HG03045 (cell line): ENCODE measurements around the gene ACTR3.

Experiments used
- ATAC-seq: cut with Tn5 transposase; IDR thresholded peaks from one replicate; pipeline ENCODE4 v1.9.1; 2021; ENCODE audit warnings: mild to moderate bottlenecking, moderate library complexity; ENCODE audit not compliant: unreplicated experiment

Gene ACTR3

GRCh38 chr2:113964436-113964835, 74.5 kb downstream of the ACTR3 start:
- no peak for ATAC-seq

- ATAC-seq = no peak
These were observed 75.3 kb downstream of the ACTR3 start for GRCh38 chr2:113965228-113965627.

GRCh38 chr2:113965644-113966043, 75.8 kb downstream of the ACTR3 start:
- peak; percentile 56 for ATAC-seq

GRCh38 chr2:113966171-113966570, 76.3 kb downstream of the ACTR3 start:
- ATAC-seq = no peak

GRCh38 chr2:113966832-113967231, 76.9 kb downstream of the ACTR3 start:
- no peak for ATAC-seq

GRCh38 chr2:113967272-113967671, 77.4 kb downstream of the ACTR3 start:
- no peak for ATAC-seq

- ATAC-seq = no peak
These were observed 82.9 kb downstream of the ACTR3 start for GRCh38 chr2:113972766-113973165.

- no peak for ATAC-seq
These were observed 83.9 kb downstream of the ACTR3 start for GRCh38 chr2:113973810-113974209.

GRCh38 chr2:113974727-113975126, 84.8 kb downstream of the ACTR3 start:
- no peak for ATAC-seq

- ATAC-seq = no peak
These were observed 86.5 kb downstream of the ACTR3 start for GRCh38 chr2:113976277-113976928.

- no peak for ATAC-seq
These were observed 87.3 kb downstream of the ACTR3 start for GRCh38 chr2:113977060-113977659.

- ATAC-seq = no peak
These were observed 88.0 kb downstream of the ACTR3 start for GRCh38 chr2:113977660-113978523.

GRCh38 chr2:113978524-113979190, 88.8 kb downstream of the ACTR3 start:
- ATAC-seq = no peak

GRCh38 chr2:113979191-113980128, 89.6 kb downstream of the ACTR3 start:
- no peak for ATAC-seq

GRCh38 chr2:113980946-113981345, 91.1 kb downstream of the ACTR3 start:
- ATAC-seq = no peak

GRCh38 chr2:113981404-113982134, 91.7 kb downstream of the ACTR3 start:
- no peak for ATAC-seq

GRCh38 chr2:113985554-113986397, 95.9 kb downstream of the ACTR3 start:
- ATAC-seq = no peak

GRCh38 chr2:113986762-113987290, 96.9 kb downstream of the ACTR3 start:
- no peak for ATAC-seq
